Measurements from ENCODE around the gene SEC24C.

Gene SEC24C

GRCh38 chr10:73742454-73742734 is 1.8 kb upstream of the SEC24C start:
- H3F3A ChIP-seq (ENCODE audit: low read depth), result no peaks in the 10 kb centered on the region
- peaks cover 32% of the 10 kb centered on the region for H3K4me1 ChIP-seq (ENCODE audit: insufficient read depth, low read length, poor library complexity, severe bottlenecking)
- H3K9me3 ChIP-seq (ENCODE audit: insufficient read depth, low read depth, low read length), result no peaks in the 10 kb centered on the region
- no peaks in the 10 kb centered on the region for H3K27me3 ChIP-seq (ENCODE audit: insufficient read depth, low read length, poor library complexity, severe bottlenecking)
- H3K9ac ChIP-seq (ENCODE audit: low read depth, low read length, poor library complexity, severe bottlenecking), result peak overlapping the region; percentile 94
- no peak overlapping the region for H2AFZ ChIP-seq (ENCODE audit: low read length)
- TF ChIP-seq EZH2phosphoT487 (IDR thresholded peaks at IDR 0.05; ENCODE audit: borderline replicate concordance) (no peak), CTCF (conservative IDR thresholded peaks at IDR 0.05; ENCODE audit: low read length) (no peak)
- peaks cover 12% of the 10 kb centered on the region for H4K20me1 ChIP-seq (ENCODE audit: insufficient read depth, low read length, poor library complexity, severe bottlenecking)
- H3K79me2 ChIP-seq (ENCODE audit: insufficient read depth, low read length), result peaks cover 53% of the 10 kb centered on the region
- H3K36me3 ChIP-seq (ENCODE audit: insufficient read depth, low read length), result no peaks in the 10 kb centered on the region
- H3K4me3 ChIP-seq (ENCODE audit: low read length, poor library complexity, severe bottlenecking), result peak overlapping the region; percentile 87
- peak overlapping the region; percentile 91 for H3K4me2 ChIP-seq (ENCODE audit: low read depth, low read length, poor library complexity, severe bottlenecking)
- no peaks in the 10 kb centered on the region for H3K9me2 ChIP-seq (replicated peaks; ENCODE audit: low read depth, low read length)

GRCh38 chr10:73743327-73743904 is 756 bp upstream of the SEC24C start:
- Histone ChIP-seq H3K9me2 (replicated peaks; ENCODE audit: low read depth, low read length) (no peaks in the 10 kb centered on the region), H3K27me3 (ENCODE audit: insufficient read depth, low read length, poor library complexity, severe bottlenecking) (no peaks in the 10 kb centered on the region), H3K36me3 (ENCODE audit: insufficient read depth, low read length) (no peaks in the 10 kb centered on the region), H2AFZ (ENCODE audit: low read length) (peak overlapping the region; percentile 78), H3F3A (ENCODE audit: low read depth) (no peaks in the 10 kb centered on the region), H4K20me1 (ENCODE audit: insufficient read depth, low read length, poor library complexity, severe bottlenecking) (peaks cover 12% of the 10 kb centered on the region), H3K4me2 (ENCODE audit: low read depth, low read length, poor library complexity, severe bottlenecking) (peak overlapping the region; percentile 91), H3K4me1 (ENCODE audit: insufficient read depth, low read length, poor library complexity, severe bottlenecking) (peaks cover 32% of the 10 kb centered on the region), H3K79me2 (ENCODE audit: insufficient read depth, low read length) (peaks cover 56% of the 10 kb centered on the region), H3K9me3 (ENCODE audit: insufficient read depth, low read depth, low read length) (no peaks in the 10 kb centered on the region), H3K4me3 (ENCODE audit: low read length, poor library complexity, severe bottlenecking) (peak overlapping the region; percentile 87), H3K9ac (ENCODE audit: low read depth, low read length, poor library complexity, severe bottlenecking) (peak overlapping the region; percentile 94)
- no peak for TF ChIP-seq EZH2phosphoT487 (IDR thresholded peaks at IDR 0.05; ENCODE audit: borderline replicate concordance)
- TF ChIP-seq CTCF (conservative IDR thresholded peaks at IDR 0.05; ENCODE audit: low read length), result no peak

GRCh38 chr10:73744664-73744975 is 448 bp downstream of the SEC24C start:
- peak overlapping the region; percentile 78 for H2AFZ ChIP-seq (ENCODE audit: low read length)
- H3K79me2 ChIP-seq (ENCODE audit: insufficient read depth, low read length), result peaks cover 68% of the 10 kb centered on the region
- peaks cover 17% of the 10 kb centered on the region for H4K20me1 ChIP-seq (ENCODE audit: insufficient read depth, low read length, poor library complexity, severe bottlenecking)
- no peaks in the 10 kb centered on the region for H3K9me3 ChIP-seq (ENCODE audit: insufficient read depth, low read depth, low read length)
- H3F3A ChIP-seq (ENCODE audit: low read depth), result no peaks in the 10 kb centered on the region
- H3K27me3 ChIP-seq (ENCODE audit: insufficient read depth, low read length, poor library complexity, severe bottlenecking), result no peaks in the 10 kb centered on the region
- peak overlapping the region; percentile 96 for H3K4me2 ChIP-seq (ENCODE audit: low read depth, low read length, poor library complexity, severe bottlenecking)
- H3K4me1 ChIP-seq (ENCODE audit: insufficient read depth, low read length, poor library complexity, severe bottlenecking), result peaks cover 39% of the 10 kb centered on the region
- H3K9ac ChIP-seq (ENCODE audit: low read depth, low read length, poor library complexity, severe bottlenecking), result peak overlapping the region; percentile 94
- H3K36me3 ChIP-seq (ENCODE audit: insufficient read depth, low read length), result peaks cover 4% of the 10 kb centered on the region; the same call in 1 of the 2 replicates
- H3K9me2 ChIP-seq (replicated peaks; ENCODE audit: low read depth, low read length), result no peaks in the 10 kb centered on the region
- peak overlapping the region; percentile 87 for H3K4me3 ChIP-seq (ENCODE audit: low read length, poor library complexity, severe bottlenecking)
- TF ChIP-seq CTCF (conservative IDR thresholded peaks at IDR 0.05; ENCODE audit: low read length) (no peak), EZH2phosphoT487 (IDR thresholded peaks at IDR 0.05; ENCODE audit: borderline replicate concordance) (no peak)

All from Loucy (cell line).